OCI-M2 (cell line): Measurements from ENCODE around the gene KIR2DL4.
"Not testable (repeated sequence)": the region's sequence is repeated elsewhere in the genome, so short reads cannot be mapped to it uniquely, and the experiment has no call there.

ENCODE experiments used
- DNase-seq: peaks from one replicate; lab custom pipeline; 2025; ENCODE audit not compliant: unreplicated experiment; lab: John Stamatoyannopoulos, UW

Gene KIR2DL4

DNA sequence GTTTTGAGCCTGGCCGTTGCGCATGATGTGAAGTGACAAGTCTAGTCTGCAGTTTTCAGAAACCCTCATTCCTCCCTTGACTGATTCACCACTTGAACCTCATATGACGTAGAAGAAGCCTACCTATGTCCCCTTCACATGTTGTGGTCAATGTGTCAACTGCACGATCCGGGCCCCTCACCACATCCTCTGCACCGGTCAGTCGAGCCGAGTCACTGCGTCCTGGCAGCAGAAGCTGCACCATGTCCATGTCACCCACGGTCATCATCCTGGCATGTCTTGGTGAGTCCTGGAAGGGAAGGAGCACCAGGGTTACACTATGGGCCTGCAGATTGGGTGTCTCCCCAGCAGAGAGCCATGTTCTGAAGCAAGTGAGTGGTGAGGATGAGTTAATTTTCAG is at the start of gene KIR2DL4:
KIR2DL4 (plus strand) TSS at position 201 of the 400 bp plus-strand sequence; CDS start at position 243, 42 bp downstream.
- DNase-seq = no peak

DNA sequence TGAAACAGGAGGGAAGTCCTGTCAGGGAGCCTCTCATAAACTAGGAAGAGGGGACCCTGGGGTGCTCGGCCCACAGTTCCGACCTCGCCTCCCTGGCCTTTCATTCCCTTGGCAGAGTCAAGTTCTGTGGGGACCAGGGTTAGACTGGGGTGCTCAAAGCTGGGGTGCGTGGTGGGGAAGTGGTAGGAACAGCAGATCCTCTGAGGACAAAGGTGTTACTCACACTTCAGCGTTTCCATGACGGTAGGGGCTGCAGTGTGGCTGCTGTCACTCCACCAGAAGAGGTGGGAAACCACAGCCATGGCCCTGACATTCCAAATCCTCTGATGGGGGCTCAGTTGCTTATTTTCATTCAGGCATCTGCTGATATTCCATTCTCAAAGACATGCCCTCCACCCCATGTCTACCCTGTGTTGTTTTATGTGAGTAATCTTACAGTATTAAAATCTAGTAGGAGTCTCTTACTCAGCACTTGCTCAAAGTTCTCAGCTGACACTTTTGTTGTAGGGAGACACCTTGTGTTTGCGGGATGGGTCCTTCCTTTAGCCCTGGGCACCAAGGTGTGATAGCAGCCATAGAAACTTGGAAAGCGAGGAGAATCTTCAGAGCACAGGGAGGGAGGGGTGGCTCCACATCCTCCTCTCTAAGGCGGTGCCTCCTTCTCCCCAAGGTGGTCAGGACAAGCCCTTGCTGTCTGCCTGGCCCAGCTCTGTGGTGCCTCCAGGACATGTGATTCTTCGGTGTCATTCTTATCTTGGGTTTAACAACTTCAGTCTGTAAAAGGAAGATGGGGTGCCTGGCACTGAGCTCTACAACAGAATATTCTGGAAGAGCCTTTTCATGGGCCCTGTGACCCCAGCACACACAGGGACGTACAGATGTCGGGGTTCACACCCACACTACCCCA is 47.0 kb upstream of the KIR2DL4 start:
- DNase-seq = not testable (repeated sequence)

GRCh38 chr19:54758577-54758976 is 44.8 kb upstream of the KIR2DL4 start:
- not testable (repeated sequence) for DNase-seq

GRCh38 chr19:54764219-54764618 is 39.2 kb upstream of the KIR2DL4 start:
- not testable (repeated sequence) for DNase-seq

DNA sequence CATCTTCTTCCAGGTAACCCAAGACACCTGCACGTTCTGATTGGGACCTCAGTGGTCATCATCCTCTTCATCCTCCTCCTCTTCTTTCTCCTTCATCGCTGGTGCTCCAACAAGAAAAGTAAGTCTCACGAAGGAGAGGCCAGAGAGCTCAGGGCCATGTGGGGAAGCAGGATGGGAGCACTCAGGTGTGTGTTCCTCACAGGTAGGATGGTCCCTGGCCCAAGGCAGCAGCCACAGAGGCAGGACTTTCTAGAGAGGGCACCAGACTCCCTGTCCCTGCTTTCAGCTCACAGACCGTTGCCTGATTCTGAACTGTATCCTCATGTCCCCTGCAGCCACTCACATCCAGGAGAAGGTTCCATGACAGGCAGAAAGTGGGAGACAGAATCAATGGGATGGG is 36.9 kb upstream of the KIR2DL4 start:
- DNase-seq = not testable (repeated sequence)

DNA sequence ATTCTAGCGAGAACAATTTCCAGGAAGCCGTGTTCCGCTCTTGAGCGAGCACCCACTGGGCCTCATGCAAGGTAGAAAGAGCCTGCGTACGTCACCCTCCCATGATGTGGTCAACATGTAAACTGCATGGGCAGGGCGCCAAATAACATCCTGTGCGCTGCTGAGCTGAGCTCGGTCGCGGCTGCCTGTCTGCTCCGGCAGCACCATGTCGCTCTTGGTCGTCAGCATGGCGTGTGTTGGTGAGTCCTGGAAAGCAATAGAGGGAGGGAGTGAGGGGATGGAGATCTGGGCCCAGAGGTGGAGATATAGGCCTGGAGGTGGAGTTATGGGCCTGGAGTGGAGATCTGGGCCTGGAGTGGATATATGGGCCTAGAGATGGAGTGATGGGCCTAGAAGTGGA is 33.8 kb upstream of the KIR2DL4 start, which contains the start of gene KIR2DL1:
KIR2DL1 (plus strand) TSS at position 148 of the 400 bp plus-strand sequence; CDS start at position 206, 58 bp downstream.
- not testable (repeated sequence) for DNase-seq

GRCh38 chr19:54770511-54770910 is 32.9 kb upstream of the KIR2DL4 start:
- DNase-seq = not testable (repeated sequence)

DNA sequence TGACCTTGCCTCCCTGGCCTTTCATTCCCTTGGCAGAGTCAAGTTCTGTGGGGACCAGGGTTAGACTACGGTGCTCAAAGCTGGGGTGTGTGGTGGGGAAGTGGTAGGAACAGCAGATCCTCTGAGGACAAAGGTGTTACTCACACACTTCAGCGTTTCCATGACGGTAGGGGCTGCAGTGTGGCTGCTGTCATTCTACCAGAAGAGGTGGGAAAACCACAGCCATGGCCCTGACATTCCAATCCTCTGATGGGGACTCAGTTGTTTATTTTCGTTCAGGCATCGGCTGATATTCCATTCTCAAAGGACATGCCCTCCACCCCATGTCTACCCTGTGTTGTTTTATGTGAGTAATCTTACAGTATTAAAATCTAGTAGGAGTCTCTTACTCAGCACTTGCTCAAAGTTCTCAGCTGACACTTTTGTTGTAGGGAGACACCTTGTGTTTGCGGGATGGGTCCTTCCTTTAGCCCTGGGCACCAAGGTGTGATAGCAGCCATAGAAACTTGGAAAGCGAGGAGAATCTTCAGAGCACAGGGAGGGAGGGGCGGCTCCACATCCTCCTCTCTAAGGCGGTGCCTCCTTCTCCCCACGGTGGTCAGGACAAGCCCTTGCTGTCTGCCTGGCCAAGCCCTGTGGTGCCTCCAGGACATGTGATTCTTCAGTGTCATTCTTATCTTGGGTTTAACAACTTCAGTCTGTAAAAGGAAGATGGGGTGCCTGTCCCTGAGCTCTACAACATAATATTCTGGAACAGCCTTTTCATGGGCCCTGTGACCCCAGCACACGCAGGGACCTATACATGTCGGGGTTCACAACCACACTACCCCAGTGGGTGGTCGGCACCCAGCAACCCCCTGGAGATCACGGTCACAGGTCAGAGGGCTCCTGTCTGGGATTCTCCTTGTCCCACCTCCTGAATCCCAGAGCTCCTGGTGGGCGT is 32.1 kb upstream of the KIR2DL4 start:
- not testable (repeated sequence) for DNase-seq

DNA sequence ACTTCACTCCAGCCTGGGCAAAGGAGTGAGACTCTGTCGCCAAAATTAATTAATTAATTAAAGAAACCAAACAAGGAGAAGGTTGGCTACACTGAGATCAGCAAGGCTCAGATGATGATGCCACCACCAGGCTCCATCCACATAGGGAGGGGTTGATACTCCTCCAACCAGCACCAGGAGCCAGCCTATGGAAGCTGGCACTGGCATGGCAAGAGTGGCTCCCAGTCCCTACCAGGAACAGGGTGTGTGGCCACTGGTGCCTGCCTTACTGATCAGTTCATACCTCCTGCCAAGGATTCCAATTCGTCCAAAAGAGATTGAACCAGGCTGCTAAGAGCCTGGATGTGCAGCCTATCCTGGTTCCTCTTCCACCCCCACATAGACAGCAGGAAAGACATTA is 30.7 kb upstream of the KIR2DL4 start:
- not testable (repeated sequence) for DNase-seq

- not testable (repeated sequence) for DNase-seq
Observed at GRCh38 chr19:54775095-54775815, 28.2 kb upstream of the KIR2DL4 start.

- not testable (repeated sequence) for DNase-seq
Observed at GRCh38 chr19:54775830-54776229, 27.6 kb upstream of the KIR2DL4 start.

GRCh38 chr19:54777851-54778250 is 25.6 kb upstream of the KIR2DL4 start:
- DNase-seq = not testable (repeated sequence)

GRCh38 chr19:54778896-54779295 is 24.5 kb upstream of the KIR2DL4 start:
- not testable (repeated sequence) for DNase-seq

DNA sequence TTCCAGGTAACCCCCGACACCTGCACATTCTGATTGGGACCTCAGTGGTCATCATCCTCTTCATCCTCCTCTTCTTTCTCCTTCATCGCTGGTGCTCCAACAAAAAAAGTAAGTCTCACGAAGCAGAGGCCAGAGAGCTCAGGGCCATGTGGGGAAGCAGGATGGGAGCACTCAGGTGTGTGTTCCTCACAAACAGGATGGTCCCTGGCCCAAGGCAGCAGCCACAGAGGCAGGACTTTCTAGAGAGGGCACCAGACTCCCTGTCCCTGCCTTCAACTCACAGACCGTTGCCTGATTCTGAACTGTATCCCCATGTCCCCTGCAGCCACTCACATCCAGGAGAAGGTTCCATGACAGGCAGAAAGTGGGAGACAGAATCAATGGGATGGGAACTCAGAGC is 20.5 kb upstream of the KIR2DL4 start:
- DNase-seq = not testable (repeated sequence)

DNA sequence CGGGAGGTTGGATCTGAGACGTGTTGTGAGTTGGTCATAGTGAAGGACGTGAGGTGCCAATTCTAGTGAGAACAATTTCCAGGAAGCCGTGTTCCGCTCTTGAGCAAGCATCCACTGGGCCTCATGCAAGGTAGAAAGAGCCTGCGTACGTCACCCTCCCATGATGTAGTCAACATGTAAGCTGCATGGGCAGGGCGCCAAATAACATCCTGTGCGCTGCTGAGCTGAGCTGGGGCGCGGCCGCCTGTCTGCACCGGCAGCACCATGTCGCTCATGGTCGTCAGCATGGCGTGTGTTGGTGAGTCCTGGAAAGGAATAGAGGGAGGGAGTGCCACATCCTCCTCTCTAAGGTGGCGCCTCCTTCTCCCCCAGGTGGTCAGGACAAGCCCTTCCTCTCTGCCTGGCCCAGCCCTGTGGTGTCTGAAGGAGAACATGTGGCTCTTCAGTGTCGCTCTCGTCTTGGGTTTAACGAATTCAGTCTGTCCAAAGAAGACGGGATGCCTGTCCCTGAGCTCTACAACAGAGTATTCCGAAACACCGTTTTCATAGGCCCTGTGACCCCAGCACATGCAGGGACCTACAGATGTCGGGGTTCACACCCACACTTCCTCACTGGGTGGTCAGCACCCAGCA is 17.2 kb upstream of the KIR2DL4 start:
- not testable (repeated sequence) for DNase-seq

GRCh38 chr19:54788154-54788553 is 15.3 kb upstream of the KIR2DL4 start:
- DNase-seq = not testable (repeated sequence)

GRCh38 chr19:54790711-54791110 is 12.7 kb upstream of the KIR2DL4 start:
- DNase-seq = no peak

- no peak for DNase-seq
Observed at GRCh38 chr19:54791476-54791875, 11.9 kb upstream of the KIR2DL4 start.

DNA sequence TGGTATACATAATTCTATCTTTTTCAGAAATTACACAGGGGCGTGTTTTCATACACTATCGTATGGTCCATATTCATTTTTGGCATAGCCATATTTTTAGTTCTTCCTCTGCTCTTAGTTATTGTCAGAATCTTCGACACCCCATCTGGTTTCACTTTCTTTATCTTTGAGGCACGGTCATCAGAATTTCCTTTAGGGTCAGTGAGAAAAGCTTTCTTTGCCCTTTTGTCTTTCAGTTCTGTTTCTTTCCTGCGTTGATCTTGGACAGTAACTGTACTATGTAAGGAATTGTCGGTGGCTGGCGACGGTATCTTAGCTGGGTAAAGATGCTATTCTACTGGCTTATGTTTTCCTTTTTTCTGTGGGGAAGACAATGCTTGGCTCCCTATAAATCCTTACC is 10.6 kb upstream of the KIR2DL4 start:
- peak; percentile 8 for DNase-seq

- no peak for DNase-seq
Observed at GRCh38 chr19:54795758-54796157, 7.7 kb upstream of the KIR2DL4 start.
